H9 (cell line): ENCODE measurements around the gene WHAMM. TPM values are rescaled to one million over a fixed set of nuclear protein-coding genes. Genes with fewer than 3 reads are reported as not detected.

Experiments used
- DNase-seq: peaks from one replicate; pipeline ENCODE4 v3.0.0-alpha.2; 2017
- H2AFZ ChIP-seq: one replicate; pipeline ENCODE4 v1.6.1; 2013; ENCODE audit warnings: mild to moderate bottlenecking, low read length, control low read depth, moderate library complexity
- H2AK5ac ChIP-seq: 2 replicates; pipeline ENCODE4 v1.6.1; 2013; ENCODE audit warnings: low read length, control low read depth, mixed read lengths; ENCODE audit not compliant: insufficient read length
- H2BK120ac ChIP-seq: one replicate; pipeline ENCODE4 v1.6.1; 2013; ENCODE audit warnings: low read depth, mild to moderate bottlenecking, low read length, control low read depth, inconsistent platforms; ENCODE audit not compliant: poor library complexity, severe bottlenecking
- H2BK12ac ChIP-seq: 2 replicates; pipeline ENCODE4 v1.6.1; 2013; ENCODE audit warnings: low read length, control low read depth, mixed read lengths, low read depth; ENCODE audit not compliant: insufficient read length
- H2BK15ac ChIP-seq: 2 replicates; pipeline ENCODE4 v1.6.1; 2013; ENCODE audit warnings: low read depth, low read length, control low read depth
- H2BK20ac ChIP-seq: one replicate; pipeline ENCODE4 v1.6.1; 2013; ENCODE audit warnings: low read depth, mild to moderate bottlenecking, low read length, control low read depth, inconsistent platforms; ENCODE audit not compliant: poor library complexity, severe bottlenecking
- H2BK5ac ChIP-seq: 2 replicates; pipeline ENCODE4 v1.6.1; 2013; ENCODE audit warnings: low read length, control low read depth, mixed read lengths; ENCODE audit not compliant: insufficient read length
- H3K14ac ChIP-seq: 2 replicates; pipeline ENCODE4 v1.6.1; 2013; ENCODE audit warnings: low read length, control low read depth; ENCODE audit not compliant: insufficient read depth
- H3K18ac ChIP-seq: 2 replicates; pipeline ENCODE4 v1.6.1; 2013; ENCODE audit warnings: low read depth, mild to moderate bottlenecking, mixed read lengths, low read length, control low read depth; ENCODE audit not compliant: insufficient read length
- H3K23ac ChIP-seq: 2 replicates; pipeline ENCODE4 v1.6.1; 2013; ENCODE audit warnings: low read length, control low read depth, mixed read lengths, low read depth; ENCODE audit not compliant: insufficient read length
- H3K23me2 ChIP-seq: 2 replicates; pipeline ENCODE4 v1.6.1; 2013; ENCODE audit warnings: low read depth, mild to moderate bottlenecking, mixed read lengths, low read length, control low read depth; ENCODE audit not compliant: insufficient read length, poor library complexity, severe bottlenecking
- H3K27ac ChIP-seq: 2 replicates; pipeline ENCODE4 v1.5.1; 2013; ENCODE audit warnings: low read length, control low read depth, mixed read lengths, low read depth; ENCODE audit not compliant: insufficient read length
- H3K27me3 ChIP-seq: 2 replicates; pipeline ENCODE4 v1.6.1; 2013; ENCODE audit warnings: low read length, control low read depth, inconsistent platforms; ENCODE audit not compliant: insufficient read depth
- H3K4ac ChIP-seq: 2 replicates; pipeline ENCODE4 v1.6.1; 2013; ENCODE audit warnings: low read depth, mild to moderate bottlenecking, control low read depth, inconsistent platforms, low read length, moderate library complexity
- H3K4me1 ChIP-seq: 2 replicates; pipeline ENCODE4 v1.6.1; 2013; ENCODE audit warnings: low read length, control low read depth, inconsistent platforms; ENCODE audit not compliant: insufficient read depth
- H3K4me2 ChIP-seq: 2 replicates; pipeline ENCODE4 v1.6.1; 2013; ENCODE audit warnings: low read length, control low read depth, mixed read lengths; ENCODE audit not compliant: insufficient read length, insufficient read depth
- H3K56ac ChIP-seq: 2 replicates; pipeline ENCODE4 v1.6.1; 2013; ENCODE audit warnings: low read depth, mild to moderate bottlenecking, mixed read lengths, low read length, control low read depth; ENCODE audit not compliant: insufficient read length
- H3K79me1 ChIP-seq: 2 replicates; pipeline ENCODE4 v1.6.1; 2013; ENCODE audit warnings: low read depth, mild to moderate bottlenecking, moderate library complexity, low read length, control low read depth, inconsistent platforms; ENCODE audit not compliant: insufficient read depth, poor library complexity, severe bottlenecking
- H3K79me2 ChIP-seq: 2 replicates; pipeline ENCODE4 v1.6.1; 2013; ENCODE audit warnings: low read length, control low read depth, inconsistent platforms; ENCODE audit not compliant: insufficient read depth
- H3K9ac ChIP-seq: 2 replicates; pipeline ENCODE4 v1.6.1; 2013; ENCODE audit warnings: low read length, control low read depth, mixed read lengths; ENCODE audit not compliant: insufficient read length; ENCODE audit errors: extremely low read depth
- H3K9me3 ChIP-seq: one replicate; pipeline ENCODE4 v1.6.1; 2013; ENCODE audit warnings: low read depth, low read length, inconsistent platforms; ENCODE audit not compliant: control insufficient read depth
- H3T11ph ChIP-seq: one replicate; pipeline ENCODE4 v1.6.1; 2013; ENCODE audit warnings: mild to moderate bottlenecking, low read length, control low read depth, inconsistent platforms
- H4K20me1 ChIP-seq: one replicate; pipeline ENCODE4 v1.6.1; 2013; ENCODE audit not compliant: control insufficient read depth, insufficient read length, insufficient read depth
- H4K5ac ChIP-seq: 2 replicates; pipeline ENCODE4 v1.6.1; 2013; ENCODE audit warnings: low read depth, mild to moderate bottlenecking, mixed read lengths, low read length, control low read depth; ENCODE audit not compliant: insufficient read length
- H4K8ac ChIP-seq: replicated peaks from 2 replicates; pipeline ENCODE4 v1.6.1; 2013; ENCODE audit warnings: low read length, control low read depth, mixed read lengths, low read depth; ENCODE audit not compliant: insufficient read length
- H4K91ac ChIP-seq: 2 replicates; pipeline ENCODE4 v1.6.1; 2013; ENCODE audit warnings: low read depth, mild to moderate bottlenecking, moderate library complexity, mixed read lengths, low read length, control low read depth; ENCODE audit not compliant: insufficient read length
- H3K27ac Mint-ChIP-seq, 3 experiments: 2 replicates in 2 of 3; 3 replicates in 1 of 3; pipeline ENCODE4 v1.8.0; 2020 to 2021; ENCODE audit warnings: mixed read lengths in 3 of 3, mild to moderate bottlenecking in 1 of 3, moderate library complexity in 1 of 3
- H3K27me3 Mint-ChIP-seq: 2 replicates; pipeline ENCODE4 v1.8.0; 2021; ENCODE audit warnings: low read depth, mild to moderate bottlenecking, moderate library complexity, mixed read lengths
- H3K36me3 Mint-ChIP-seq, 3 experiments: 2 replicates in 2 of 3; 3 replicates in 1 of 3; pipeline ENCODE4 v1.8.0; 2020 to 2021; ENCODE audit warnings: low read depth in 3 of 3, mixed read lengths in 3 of 3; ENCODE audit not compliant: insufficient read depth in 1 of 3
- H3K4me1 Mint-ChIP-seq, 2 experiments: 2 replicates each; pipeline ENCODE4 v1.8.0; 2020; ENCODE audit warnings: mixed read lengths in 2 of 2
- H3K4me3 Mint-ChIP-seq, 2 experiments: 2 replicates in 1 of 2; 3 replicates in 1 of 2; pipeline ENCODE4 v1.8.0; 2020 to 2021; ENCODE audit warnings: mild to moderate bottlenecking in 2 of 2, mixed read lengths in 2 of 2, moderate library complexity in 1 of 2
- H3K9me3 Mint-ChIP-seq, 2 experiments: 2 replicates in 1 of 2; 3 replicates in 1 of 2; pipeline ENCODE4 v1.8.0; 2020; ENCODE audit warnings: mild to moderate bottlenecking in 2 of 2, mixed read lengths in 2 of 2, moderate library complexity in 1 of 2
- WGBS: extraction: QIAGEN DNeasy Blood & Tissue Kit; methylation state at CpG from one replicate; pipeline ENCODE4 v1.1.7; 2013; ENCODE audit warnings: missing lambda C conversion rate, low lambda C conversion rate, mixed read lengths; ENCODE audit not compliant: insufficient read length; ENCODE audit errors: extremely low coverage; 5-methylcytosine and 5-hydroxymethylcytosine counted together
- total RNA-seq: library from RNA; stranded (reverse); gene quantifications from 2 replicates; pipeline ENCODE4 v1.2.1, GENCODE V29; 2021
- TF ChIP-seq, protein P1 (sequence below): fragments of 200-600 bp; sonication (generic); conservative IDR thresholded peaks from 3 replicates; pipeline ENCODE4 v1.8.0; 2021; ENCODE audit warnings: antibody characterized with exemption, mild to moderate bottlenecking

Gene WHAMM
- total RNA-seq, 1 experiment from 2014 or later: 3.0 TPM

DNA sequence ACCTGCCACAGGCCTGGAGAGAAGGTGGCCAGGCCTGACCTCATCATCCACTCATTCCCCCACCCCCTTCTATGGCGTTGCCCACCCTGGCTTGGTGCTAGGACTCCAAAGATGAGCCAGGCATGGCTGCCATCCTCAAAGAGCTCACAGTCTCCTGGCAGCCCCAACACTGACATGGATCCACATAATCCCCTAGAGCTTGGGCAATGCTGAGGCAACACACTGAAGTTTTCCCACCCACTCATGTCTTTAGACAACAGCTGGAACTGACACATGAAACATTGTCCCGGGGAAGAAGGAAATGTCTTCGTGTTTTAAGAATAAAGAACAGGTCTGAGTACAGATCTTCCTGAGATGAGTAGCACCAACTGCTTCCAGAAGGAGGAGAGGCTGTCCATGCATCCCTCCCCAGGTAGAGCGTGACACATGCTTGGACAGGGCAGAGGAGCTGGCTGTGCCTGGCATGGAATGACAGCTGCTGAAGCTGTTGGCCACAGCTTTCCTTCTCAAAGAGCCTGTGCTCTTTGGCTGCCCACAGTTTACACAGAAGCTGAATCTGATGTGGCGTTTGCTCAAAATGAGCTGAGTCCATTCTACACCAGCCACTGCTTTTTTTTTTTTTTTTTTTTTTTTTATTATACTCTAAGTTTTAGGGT is 73.0 kb downstream of the WHAMM start:
- Mint-ChIP-seq H3K4me1 (peaks cover 0 to 12% of the 10 kb centered on the region in 2 experiments; a peak in 3 of 4 replicates), H3K27ac (no peak overlapping the region), H3K9me3 (no peaks in the 10 kb centered on the region), H3K4me3 (no peak overlapping the region), H3K36me3 (no peaks in the 10 kb centered on the region), H3K27me3 (no peaks in the 10 kb centered on the region)
- Histone ChIP-seq H4K91ac (no peak overlapping the region), H4K8ac (no peak overlapping the region), H3K9ac (no peak overlapping the region), H3K56ac (no peak overlapping the region), H3K9me3 (no peaks in the 10 kb centered on the region), H2AFZ (no peak overlapping the region), H2AK5ac (no peak overlapping the region), H3K23me2 (no peaks in the 10 kb centered on the region), H3K79me1 (no peaks in the 10 kb centered on the region), H2BK5ac (no peak overlapping the region), H3K4ac (no peak overlapping the region), H2BK15ac (no peak overlapping the region), H3K4me2 (no peak overlapping the region), H3K79me2 (no peaks in the 10 kb centered on the region), H2BK20ac (no peak overlapping the region), H4K20me1 (no peaks in the 10 kb centered on the region), H3K18ac (no peak overlapping the region), H3K27me3 (no peaks in the 10 kb centered on the region), H3K23ac (no peak overlapping the region), H3K14ac (no peak overlapping the region), H4K5ac (no peak overlapping the region), H3T11ph (no peak overlapping the region), H2BK120ac (no peak overlapping the region), H2BK12ac (no peak overlapping the region), H3K27ac (no peak overlapping the region), H3K4me1 (no peaks in the 10 kb centered on the region)
- WGBS: no CpG with 5 or more reads among the region's 5 CpGs
- no peak for DNase-seq
- TF ChIP-seq, protein P1, sequence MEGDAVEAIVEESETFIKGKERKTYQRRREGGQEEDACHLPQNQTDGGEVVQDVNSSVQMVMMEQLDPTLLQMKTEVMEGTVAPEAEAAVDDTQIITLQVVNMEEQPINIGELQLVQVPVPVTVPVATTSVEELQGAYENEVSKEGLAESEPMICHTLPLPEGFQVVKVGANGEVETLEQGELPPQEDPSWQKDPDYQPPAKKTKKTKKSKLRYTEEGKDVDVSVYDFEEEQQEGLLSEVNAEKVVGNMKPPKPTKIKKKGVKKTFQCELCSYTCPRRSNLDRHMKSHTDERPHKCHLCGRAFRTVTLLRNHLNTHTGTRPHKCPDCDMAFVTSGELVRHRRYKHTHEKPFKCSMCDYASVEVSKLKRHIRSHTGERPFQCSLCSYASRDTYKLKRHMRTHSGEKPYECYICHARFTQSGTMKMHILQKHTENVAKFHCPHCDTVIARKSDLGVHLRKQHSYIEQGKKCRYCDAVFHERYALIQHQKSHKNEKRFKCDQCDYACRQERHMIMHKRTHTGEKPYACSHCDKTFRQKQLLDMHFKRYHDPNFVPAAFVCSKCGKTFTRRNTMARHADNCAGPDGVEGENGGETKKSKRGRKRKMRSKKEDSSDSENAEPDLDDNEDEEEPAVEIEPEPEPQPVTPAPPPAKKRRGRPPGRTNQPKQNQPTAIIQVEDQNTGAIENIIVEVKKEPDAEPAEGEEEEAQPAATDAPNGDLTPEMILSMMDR: no peak

Other genes starting within 250 kb of the WHAMM start
- gene CPEB1, start 162.3 kb upstream of the WHAMM start, total RNA-seq: 1.0 and 1.5 TPM in 2 replicates
- 9.8 and 10.6 TPM in 2 replicates for gene AP3B2, start 99.8 kb upstream of the WHAMM start, total RNA-seq
- not detected in 2 replicates for gene FSD2, start 3.6 kb upstream of the WHAMM start, total RNA-seq
- gene HOMER2, start 143.1 kb downstream of the WHAMM start, total RNA-seq: 12.8 and 14.2 TPM in 2 replicates
- 35.8 and 35.9 TPM in 2 replicates for gene RAMAC, start 176.6 kb downstream of the WHAMM start, total RNA-seq
- gene C15orf40, start 202.0 kb downstream of the WHAMM start, total RNA-seq: 9.2 and 11.5 TPM in 2 replicates